Measurements from ENCODE around the gene TFR2. TPM values are rescaled to one million over a fixed set of nuclear protein-coding genes. Genes with fewer than 3 reads are reported as not detected.

TFR2 gene
- total and polyA plus RNA-seq, 2 donors (not counting 3 experiments of a cell fraction or from before 2014, with no cell fraction given): 0.37 to 0.60 TPM

- DNase-seq (ENCODE audit: low read depth, low spot score) (no peak), FAIRE-seq (no peak)
- ChIA-PET CTCF (no interaction called here), POLR2A (no interaction called here)
- no peaks in the 10 kb centered on the region for H3K4me1 ChIP-seq (ENCODE audit: control insufficient read depth, extremely low read depth, insufficient read depth, low read length)
- TF ChIP-seq POLR2A (IDR thresholded peaks at IDR 0.05; ENCODE audit: low read depth, low read length) (no peak), EZH2 (IDR thresholded peaks at IDR 0.05; ENCODE audit: borderline replicate concordance, low read depth, low read length, severe bottlenecking) (no peak), GATA2 (IDR thresholded peaks at IDR 0.05; ENCODE audit: insufficient read depth, insufficient read length, low read depth, low read length) (no peak), FOS (IDR thresholded peaks at IDR 0.05; ENCODE audit: borderline replicate concordance, insufficient read depth, low read length) (no peak), MYC (IDR thresholded peaks at IDR 0.05; ENCODE audit: low read depth, low read length) (no peak), JUN (IDR thresholded peaks at IDR 0.05; ENCODE audit: borderline replicate concordance, insufficient read depth, insufficient read length, low read depth) (no peak), POLR2AphosphoS5 (IDR thresholded peaks at IDR 0.05; ENCODE audit: insufficient read depth, low read depth, low read length) (no peak)
- TF ChIP-seq, protein P1, sequence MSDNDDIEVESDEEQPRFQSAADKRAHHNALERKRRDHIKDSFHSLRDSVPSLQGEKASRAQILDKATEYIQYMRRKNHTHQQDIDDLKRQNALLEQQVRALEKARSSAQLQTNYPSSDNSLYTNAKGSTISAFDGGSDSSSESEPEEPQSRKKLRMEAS (IDR thresholded peaks at IDR 0.05; ENCODE audit: insufficient read depth, insufficient read length): no peak
- TF ChIP-seq, protein P2, sequence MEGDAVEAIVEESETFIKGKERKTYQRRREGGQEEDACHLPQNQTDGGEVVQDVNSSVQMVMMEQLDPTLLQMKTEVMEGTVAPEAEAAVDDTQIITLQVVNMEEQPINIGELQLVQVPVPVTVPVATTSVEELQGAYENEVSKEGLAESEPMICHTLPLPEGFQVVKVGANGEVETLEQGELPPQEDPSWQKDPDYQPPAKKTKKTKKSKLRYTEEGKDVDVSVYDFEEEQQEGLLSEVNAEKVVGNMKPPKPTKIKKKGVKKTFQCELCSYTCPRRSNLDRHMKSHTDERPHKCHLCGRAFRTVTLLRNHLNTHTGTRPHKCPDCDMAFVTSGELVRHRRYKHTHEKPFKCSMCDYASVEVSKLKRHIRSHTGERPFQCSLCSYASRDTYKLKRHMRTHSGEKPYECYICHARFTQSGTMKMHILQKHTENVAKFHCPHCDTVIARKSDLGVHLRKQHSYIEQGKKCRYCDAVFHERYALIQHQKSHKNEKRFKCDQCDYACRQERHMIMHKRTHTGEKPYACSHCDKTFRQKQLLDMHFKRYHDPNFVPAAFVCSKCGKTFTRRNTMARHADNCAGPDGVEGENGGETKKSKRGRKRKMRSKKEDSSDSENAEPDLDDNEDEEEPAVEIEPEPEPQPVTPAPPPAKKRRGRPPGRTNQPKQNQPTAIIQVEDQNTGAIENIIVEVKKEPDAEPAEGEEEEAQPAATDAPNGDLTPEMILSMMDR (IDR thresholded peaks at IDR 0.05; ENCODE audit: extremely low read depth in 1 of 2, insufficient read depth in 1 of 2, low read depth in 1 of 2, low read length in 2 of 2): no peak
- no peaks in the 10 kb centered on the region for H3K79me2 ChIP-seq (ENCODE audit: control insufficient read depth, insufficient read depth, low read length)
- peaks cover 2 to 4% of the 10 kb centered on the region in 2 experiments for H3K27me3 ChIP-seq (ENCODE audit: control insufficient read depth in 2 of 2, insufficient read depth in 2 of 2, low read length in 2 of 2)
- H3K36me3 ChIP-seq (ENCODE audit: control insufficient read depth in 2 of 2, extremely low read depth in 1 of 2, insufficient read depth in 2 of 2, low read length in 2 of 2): no peaks in the 10 kb centered on the region
- intact Hi-C loops (cut with micrococcal nuclease) (no loop called here), dilution Hi-C loops (cut with MboI; ENCODE audit: extremely low pct_ligation_motif_present, low sequenced_read_pairs) (no loop called here)
- H4K20me1 ChIP-seq (replicated peaks; ENCODE audit: control insufficient read depth, extremely low read depth, insufficient read depth, low read length): no peaks in the 10 kb centered on the region
- H3K9me1 ChIP-seq (replicated peaks; ENCODE audit: control insufficient read depth, extremely low read depth, insufficient read depth, low read length): no peaks in the 10 kb centered on the region
- no peaks in the 10 kb centered on the region for H3K9me3 ChIP-seq (replicated peaks; ENCODE audit: control insufficient read depth, insufficient read depth, low read length)
- H3K27ac ChIP-seq (ENCODE audit: insufficient read depth, low read depth, low read length): no peak overlapping the region
- no peak overlapping the region for H3K4me2 ChIP-seq (ENCODE audit: insufficient read depth, low read length)
- no peak overlapping the region for H3K4me3 ChIP-seq (replicated peaks in 1 of 3; ENCODE audit: insufficient read depth in 1 of 3, low read depth in 1 of 3, low read length in 3 of 3)
- no peak overlapping the region for H3K9ac ChIP-seq (replicated peaks; ENCODE audit: extremely low read depth, insufficient read depth, low read length)
- BruUV-seq (replicated peaks): no TSS peak
- H2AFZ ChIP-seq (ENCODE audit: low read depth, low read length): no peak overlapping the region
Observed at GRCh38 chr7:100654908-100655831, 13.8 kb upstream of the TFR2 start.
